Measurements from ENCODE around the gene SLC1A2.
"Not testable (repeated sequence)": the region's sequence is repeated elsewhere in the genome, so short reads cannot be mapped to it uniquely, and the experiment has no call there.

SLC1A2 gene

DNA sequence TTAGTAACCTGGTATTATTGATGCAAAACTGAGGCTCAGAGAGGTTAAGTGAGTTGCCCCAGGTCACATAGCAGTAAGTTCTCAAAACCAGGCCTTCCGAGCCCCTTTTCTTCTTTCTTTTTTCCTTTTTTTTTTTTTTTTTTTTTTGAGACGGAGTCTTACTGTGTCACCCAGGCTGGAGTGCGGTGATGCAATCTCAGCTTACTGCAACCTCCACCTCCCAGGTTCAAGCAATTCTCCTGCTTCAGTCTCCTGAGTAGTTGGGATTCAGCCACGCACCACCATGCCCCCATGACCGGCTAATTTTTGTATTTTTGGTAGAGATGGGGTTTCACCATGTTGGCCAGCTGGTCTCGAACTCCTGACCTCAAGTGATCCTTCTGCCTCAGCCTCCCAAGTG, 192.6 kb downstream of the SLC1A2 start:
- not testable (repeated sequence) for DNase-seq (ENCODE audit: low read depth in 2 of 2)

DNA sequence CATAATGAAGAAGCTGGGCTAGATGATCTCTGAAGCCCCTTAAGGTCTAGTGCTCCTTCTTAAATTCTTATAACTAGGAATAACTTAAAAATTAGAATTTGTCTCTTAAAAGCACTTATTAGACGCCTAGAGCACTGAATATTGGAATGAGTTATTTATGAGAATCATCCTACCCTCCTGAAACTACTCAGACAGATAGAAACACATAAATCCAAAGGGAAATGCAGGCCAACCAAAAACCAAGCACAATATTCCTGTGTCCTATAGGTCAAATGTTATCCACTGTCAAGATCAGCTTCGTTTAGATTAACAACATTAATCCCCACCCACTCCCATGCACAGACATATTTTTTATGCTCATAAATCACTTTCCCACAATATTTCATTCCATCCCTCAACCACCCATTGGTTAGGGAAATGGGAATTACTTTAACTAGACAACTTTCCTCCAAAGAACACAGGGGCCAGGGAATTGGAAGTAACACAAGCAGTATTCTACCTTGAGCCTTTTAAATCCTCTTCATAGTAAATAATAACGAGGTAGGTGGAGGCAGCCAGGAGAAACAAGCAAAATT, 193.3 kb downstream of the SLC1A2 start:
- DNase-seq (ENCODE audit: low read depth in 2 of 2) = no peak

DNA sequence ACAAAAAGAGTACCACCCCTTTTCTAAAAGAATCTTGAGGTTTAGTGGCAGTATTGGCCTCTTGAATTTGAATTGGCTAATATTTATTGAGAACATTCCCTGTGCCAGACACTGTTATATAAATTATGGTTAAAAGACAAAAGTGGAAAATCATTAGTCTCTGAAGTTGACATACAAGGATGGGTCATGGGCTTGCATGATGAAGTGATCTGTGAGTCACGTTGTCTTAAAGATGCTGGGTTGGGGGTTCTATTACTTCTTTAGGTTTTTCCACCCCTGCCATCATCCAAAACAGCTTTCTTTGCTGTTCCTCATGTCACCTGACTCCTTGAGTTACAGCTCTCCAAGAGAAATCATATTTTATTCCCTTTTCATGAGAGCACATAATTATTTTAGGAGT, 195.4 kb downstream of the SLC1A2 start:
- DNase-seq (ENCODE audit: low read depth in 2 of 2) = no peak

DNA sequence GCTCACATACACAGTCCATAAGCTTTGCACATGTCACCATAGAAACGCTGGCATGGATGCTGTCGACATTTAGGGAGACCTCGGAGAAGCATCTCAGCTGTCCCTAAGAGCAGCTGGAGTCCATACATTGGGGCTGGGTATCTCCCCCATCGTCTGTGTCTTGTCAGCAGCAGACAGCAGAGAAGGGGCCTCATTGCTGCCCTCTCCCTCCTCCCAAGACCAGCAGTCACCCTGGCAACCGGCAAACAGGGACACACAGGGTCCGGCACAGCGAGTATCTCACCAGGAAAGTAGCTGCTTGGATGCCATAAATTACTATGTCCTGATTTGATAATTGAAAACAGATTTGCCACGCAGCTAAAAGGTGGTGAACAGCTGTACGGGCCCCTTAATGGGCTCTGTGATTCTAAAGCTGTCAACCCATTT, 196.0 kb downstream of the SLC1A2 start:
- DNase-seq (ENCODE audit: low read depth in 2 of 2) = no peak

DNA sequence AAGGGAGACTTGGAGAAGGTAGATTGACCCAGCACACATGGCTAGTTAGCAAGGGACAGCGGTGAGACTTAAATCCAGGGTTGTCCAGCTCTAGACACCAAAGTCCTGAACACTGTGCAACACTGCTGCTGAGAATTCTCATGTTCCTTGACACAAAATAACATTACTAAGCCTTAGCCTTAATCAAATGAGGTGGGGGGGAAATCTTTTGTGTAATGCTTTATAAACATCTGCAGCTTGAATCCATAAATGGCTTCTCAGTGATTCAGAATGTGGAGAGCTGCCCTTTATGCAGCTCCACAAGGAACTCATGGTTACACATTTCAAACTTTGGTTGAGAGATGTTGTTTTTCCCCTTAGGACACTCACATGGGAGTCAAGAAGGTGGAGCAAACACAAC, 200.4 kb downstream of the SLC1A2 start:
- no peak for DNase-seq (ENCODE audit: low read depth in 2 of 2)

DNA sequence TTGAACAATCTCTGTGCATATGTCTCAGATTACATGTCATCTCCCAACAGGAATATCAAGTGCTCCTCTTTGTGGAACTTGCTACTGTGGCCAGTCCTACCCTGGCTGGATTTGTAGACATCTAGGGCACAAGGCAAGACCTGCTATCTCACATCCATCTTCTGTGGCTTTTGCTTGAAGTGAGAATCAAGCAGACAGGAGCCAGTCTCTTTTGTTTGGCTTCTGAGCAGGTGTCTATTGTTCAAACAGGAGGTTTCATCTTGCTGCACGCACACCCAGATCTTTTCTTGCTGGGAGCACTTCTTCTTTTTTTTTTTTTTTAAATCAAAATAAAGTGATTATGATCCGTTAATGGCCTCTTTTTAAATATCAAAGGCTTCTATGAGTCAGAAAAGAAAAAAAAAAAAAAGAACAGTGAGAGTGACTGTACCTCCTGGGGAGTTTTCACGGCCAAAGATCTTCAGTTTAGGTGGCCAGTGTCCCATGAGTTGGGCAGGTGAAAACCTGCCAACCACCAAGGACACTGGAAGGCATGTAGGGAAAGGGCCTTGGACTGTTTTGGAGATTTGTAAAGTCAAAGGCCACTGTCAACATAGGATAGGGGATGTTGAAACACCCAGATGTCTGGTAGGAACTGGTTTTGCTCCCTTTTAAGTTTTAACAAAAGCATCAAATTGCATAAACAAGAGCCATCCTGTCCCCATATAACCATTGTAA, 202.2 kb downstream of the SLC1A2 start:
- no peak for DNase-seq (ENCODE audit: low read depth in 2 of 2)

DNA sequence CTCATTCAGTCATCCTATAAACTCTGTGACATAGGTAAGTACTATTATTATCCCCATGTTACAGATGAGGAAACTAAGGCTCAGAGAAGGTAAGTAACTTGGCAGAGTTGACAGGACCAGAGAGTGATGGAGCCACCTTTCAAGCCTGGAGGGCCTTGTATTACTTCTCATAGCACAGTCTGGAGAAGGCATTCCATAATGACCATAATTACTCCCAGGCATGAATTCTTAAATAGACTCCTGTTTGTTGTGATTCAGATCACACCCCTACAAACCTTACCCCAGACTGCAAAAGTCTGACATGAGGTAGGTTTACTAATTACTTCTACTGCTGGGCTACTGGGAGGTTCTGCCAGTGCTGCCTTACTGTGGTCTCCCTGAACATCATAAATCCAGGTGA, 203.4 kb downstream of the SLC1A2 start:
- no peak for DNase-seq (ENCODE audit: low read depth in 2 of 2)

DNA sequence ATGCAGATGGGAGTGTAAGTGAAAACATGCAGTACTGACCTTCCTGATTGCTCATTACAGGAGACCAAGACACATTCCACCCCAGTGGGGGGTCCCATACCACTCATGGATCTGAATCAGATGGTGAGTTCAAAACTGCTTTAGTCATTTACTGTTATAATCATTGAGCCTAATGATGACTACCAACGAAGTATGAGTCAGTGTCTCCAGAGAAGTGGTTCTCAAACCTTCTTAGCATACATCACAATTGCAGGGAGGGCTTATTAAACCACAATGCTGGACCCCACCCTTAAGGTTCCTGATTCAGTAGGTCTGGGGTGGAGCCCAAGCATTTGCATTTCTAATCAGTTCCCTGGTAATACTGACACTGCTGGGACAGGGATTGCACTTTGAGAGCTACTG, 204.6 kb downstream of the SLC1A2 start:
- no peak for DNase-seq (ENCODE audit: low read depth in 2 of 2)

DNA sequence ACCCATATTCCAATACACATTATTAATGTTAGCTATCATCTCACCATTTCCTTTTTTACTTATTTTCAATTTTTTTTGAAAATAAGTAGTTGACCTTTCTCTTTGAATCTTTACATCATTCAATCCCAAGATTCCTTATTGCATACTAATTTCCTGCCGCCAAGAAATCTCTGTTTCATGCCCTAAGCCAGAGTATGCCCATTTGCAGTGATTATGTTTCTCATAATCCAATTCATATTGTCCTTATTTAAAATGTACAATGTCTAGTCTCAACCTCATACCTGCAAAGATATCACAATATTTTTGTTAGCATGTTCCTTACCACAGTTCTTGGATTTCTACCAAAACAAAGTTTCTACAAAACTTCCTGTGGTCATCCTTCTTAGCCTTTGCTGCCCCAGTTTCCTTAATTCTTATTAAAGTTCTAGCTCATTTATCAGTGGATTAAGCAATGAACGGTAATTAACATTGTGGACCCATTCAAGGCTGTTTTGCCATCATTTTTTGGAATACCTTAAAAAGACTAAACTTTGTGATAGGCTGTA, 205.1 kb downstream of the SLC1A2 start:
- no peak for DNase-seq (ENCODE audit: low read depth in 2 of 2)

DNA sequence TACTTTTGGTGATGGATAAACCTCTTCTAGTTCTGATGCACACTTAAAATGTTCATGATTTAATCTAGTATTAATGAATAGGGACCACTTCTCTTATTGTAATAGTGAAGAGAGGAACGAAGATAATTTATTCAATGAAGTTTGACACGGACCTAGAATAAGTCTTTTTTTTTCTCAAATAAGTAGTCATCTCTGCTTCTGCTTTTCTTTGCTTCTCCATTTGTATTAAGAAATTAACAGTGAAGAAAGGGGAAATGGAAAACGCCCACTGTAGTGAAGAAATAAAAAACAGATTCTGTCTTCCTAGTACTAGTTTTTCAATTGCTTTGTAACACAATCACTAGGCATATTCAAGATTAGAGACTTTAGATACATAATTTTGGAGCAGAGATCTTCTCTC, 207.4 kb downstream of the SLC1A2 start:
- no peak for DNase-seq (ENCODE audit: low read depth in 2 of 2)

DNA sequence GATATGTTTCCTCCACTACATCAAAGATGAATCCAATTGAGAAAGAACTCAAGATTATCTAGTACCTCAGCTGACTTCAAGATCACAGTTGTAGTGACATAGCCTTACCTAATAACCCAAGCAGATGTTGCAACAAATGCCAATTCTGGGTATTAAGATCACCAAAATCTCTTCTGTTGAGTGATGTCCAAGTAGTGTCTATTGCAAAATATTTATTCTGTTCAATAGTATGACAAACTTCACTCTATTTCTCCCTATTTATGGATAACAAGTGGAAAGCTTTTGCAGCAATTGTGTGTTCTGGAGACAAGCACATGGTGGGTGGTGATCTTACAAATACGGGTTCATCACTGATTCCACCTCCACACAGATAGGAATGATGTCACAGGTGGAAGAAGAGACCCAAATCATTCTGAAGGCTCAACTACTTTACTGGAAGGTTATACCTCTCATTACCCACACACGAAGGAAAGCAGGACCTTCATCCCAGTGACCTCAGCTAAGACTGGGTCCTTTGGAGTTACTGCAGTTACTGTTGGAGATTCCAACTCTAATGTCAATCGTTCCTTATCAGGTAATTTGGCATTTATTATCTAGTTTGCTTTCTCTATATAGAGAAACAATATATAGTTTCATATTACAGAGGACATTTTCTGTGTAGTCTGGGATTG, 208.3 kb downstream of the SLC1A2 start:
- no peak for DNase-seq (ENCODE audit: low read depth in 2 of 2)

DNA sequence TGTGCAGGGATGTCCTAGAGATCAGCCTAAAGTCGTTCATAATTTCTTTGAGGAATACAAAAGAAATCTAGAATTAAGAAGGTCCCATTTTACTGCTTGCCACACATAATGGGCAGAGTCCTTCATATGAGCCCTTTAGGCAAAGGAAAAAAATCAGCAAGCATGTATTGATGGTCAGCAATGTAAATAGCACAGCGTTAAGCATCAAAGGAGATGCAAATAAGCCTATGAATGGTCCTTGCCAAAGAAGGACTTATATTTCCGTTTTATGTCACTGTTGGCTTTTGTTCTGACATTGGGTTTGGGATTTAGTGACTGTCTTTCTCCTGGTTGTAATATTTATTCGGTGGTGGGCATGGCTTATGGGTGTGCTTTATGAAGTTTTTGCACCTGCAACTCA, 210.6 kb downstream of the SLC1A2 start:
- DNase-seq (ENCODE audit: low read depth in 2 of 2) = no peak

DNA sequence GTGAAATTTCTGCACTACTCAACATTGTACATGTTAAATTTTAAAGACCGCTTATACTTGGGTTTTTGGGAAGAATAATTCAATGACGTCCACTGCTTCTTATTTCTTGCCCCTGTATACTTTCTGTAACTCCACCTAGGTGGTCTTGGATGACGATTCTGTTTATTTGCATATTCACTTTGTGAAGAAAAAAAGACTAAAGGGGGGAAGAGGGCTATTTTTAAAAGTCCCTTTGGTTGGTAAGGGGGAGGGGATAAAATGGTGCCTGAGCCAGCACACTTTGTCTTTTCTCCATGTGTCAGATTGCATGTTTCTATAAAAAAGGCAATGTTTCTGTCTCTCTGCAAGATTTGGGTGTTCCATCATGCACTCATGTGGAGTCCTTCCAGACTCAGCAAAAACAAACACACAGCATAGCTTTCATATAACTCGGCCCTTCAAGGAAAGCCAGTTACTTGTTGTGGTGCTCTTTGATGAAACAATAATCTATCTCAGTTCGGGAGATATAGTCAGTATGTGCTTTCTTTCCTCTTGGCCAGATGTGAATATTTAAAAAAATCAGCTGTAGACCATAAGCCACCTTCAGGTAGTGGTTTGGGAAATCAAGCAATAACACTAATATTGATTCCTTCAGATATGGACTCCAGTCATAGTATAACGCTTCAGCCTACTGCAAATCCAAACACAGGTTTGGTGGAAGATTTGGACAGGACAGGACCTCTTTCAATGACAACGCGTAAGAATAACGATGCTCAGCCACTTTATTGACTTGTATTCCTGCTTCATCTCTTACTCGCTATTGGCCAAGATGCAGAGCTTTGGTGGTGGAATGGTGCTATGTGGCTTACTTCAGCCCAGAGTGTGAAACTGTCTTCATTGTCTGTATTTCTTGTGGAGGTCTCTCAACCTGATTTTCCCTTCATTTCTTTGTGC, 211.6 kb downstream of the SLC1A2 start:
- no peak for DNase-seq (ENCODE audit: low read depth in 2 of 2)

DNA sequence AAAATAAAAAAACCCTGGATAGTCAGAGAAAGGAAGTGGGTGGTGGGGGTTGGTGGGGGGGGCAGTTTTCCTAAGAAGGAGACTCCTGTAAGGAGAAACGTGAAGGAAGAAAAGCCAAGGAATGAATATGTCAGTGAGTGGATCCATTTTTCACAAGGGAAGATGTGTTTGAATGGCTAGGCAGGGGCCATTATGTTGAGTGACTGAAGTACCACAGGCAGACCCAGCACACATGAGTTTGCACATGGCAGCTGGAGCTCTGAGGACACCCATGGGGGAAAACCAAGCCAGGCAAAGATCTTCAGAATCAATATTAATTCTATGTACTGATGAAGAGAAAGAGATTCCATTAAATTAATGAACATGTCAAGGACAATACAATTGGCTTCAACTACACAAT, 212.7 kb downstream of the SLC1A2 start:
- DNase-seq (ENCODE audit: low read depth in 2 of 2) = no peak

DNA sequence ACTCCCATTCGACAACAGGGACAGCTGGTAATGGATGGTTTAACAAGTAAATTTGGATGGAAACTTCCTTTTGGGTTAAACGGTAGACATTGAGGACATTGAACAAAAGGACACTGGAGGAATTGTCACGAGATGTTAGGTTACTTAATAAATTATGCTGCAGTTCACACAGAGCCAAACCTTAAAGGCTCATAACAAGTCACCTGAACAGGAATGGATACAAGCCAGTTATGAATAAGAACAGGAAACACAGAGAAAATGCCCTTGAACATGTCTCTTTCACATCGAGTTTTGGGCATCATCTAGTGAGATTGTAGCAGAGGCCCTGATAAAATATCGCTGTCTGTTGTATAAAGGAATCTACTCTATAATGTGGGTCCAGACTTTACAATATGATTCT, 214.7 kb downstream of the SLC1A2 start:
- DNase-seq (ENCODE audit: low read depth in 2 of 2) = no peak

Measured in stimulated activated CD8-positive, alpha-beta memory T cell treated with anti-CD3 and anti-CD28 coated beads, Interleukin-7, amount 100 ng/mL, for 1 hour (primary cell).